ENCODE data around the gene DLG2.

Gene DLG2

GRCh38 chr11:84012171-84012826, 1614.8 kb downstream of the DLG2 start:
- DNase-seq (ENCODE audit: low spot score): no peak

- DNase-seq (ENCODE audit: low spot score): no peak
Measured at GRCh38 chr11:84003181-84003580, 1624.0 kb downstream of the DLG2 start.

GRCh38 chr11:83998921-83999320, 1628.2 kb downstream of the DLG2 start:
- no peak for DNase-seq (ENCODE audit: low spot score)

GRCh38 chr11:83990160-83990733, 1636.9 kb downstream of the DLG2 start:
- no peak for DNase-seq (ENCODE audit: low spot score)

- DNase-seq (ENCODE audit: low spot score): no peak
Measured at GRCh38 chr11:83982825-83983224, 1644.3 kb downstream of the DLG2 start.

- no peak for DNase-seq (ENCODE audit: low spot score)
Measured at GRCh38 chr11:83979593-83979992, 1647.6 kb downstream of the DLG2 start.

- DNase-seq (ENCODE audit: low spot score): no peak
Measured at GRCh38 chr11:83978942-83979341, 1648.2 kb downstream of the DLG2 start.

GRCh38 chr11:83976086-83976485, 1651.1 kb downstream of the DLG2 start:
- DNase-seq (ENCODE audit: low spot score): no peak

- DNase-seq (ENCODE audit: low spot score): no peak
Measured at GRCh38 chr11:83972536-83972935, 1654.6 kb downstream of the DLG2 start.

GRCh38 chr11:83971063-83971462, 1656.1 kb downstream of the DLG2 start:
- DNase-seq (ENCODE audit: low spot score): no peak

- no peak for DNase-seq (ENCODE audit: low spot score)
Measured at GRCh38 chr11:83970061-83970671, 1657.0 kb downstream of the DLG2 start.

- DNase-seq (ENCODE audit: low spot score): no peak
Measured at GRCh38 chr11:83957038-83957900, 1669.9 kb downstream of the DLG2 start.

GRCh38 chr11:83956119-83956697, 1670.9 kb downstream of the DLG2 start:
- no peak for DNase-seq (ENCODE audit: low spot score)

GRCh38 chr11:83954780-83955179, 1672.4 kb downstream of the DLG2 start:
- no peak for DNase-seq (ENCODE audit: low spot score)

GRCh38 chr11:83951521-83951920, 1675.6 kb downstream of the DLG2 start:
- DNase-seq (ENCODE audit: low spot score): no peak

GRCh38 chr11:83948200-83948599, 1678.9 kb downstream of the DLG2 start:
- no peak for DNase-seq (ENCODE audit: low spot score)

- DNase-seq (ENCODE audit: low spot score): no peak
Measured at GRCh38 chr11:83945976-83946375, 1681.2 kb downstream of the DLG2 start.

- DNase-seq (ENCODE audit: low spot score): no peak
Measured at GRCh38 chr11:83941050-83941449, 1686.1 kb downstream of the DLG2 start.

- no peak for DNase-seq (ENCODE audit: low spot score)
Measured at GRCh38 chr11:83938148-83938547, 1689.0 kb downstream of the DLG2 start.

GRCh38 chr11:83933008-83933407, 1694.1 kb downstream of the DLG2 start:
- no peak for DNase-seq (ENCODE audit: low spot score)

- no peak for DNase-seq (ENCODE audit: low spot score)
Measured at GRCh38 chr11:83927422-83927821, 1699.7 kb downstream of the DLG2 start.

- no peak for DNase-seq (ENCODE audit: low spot score)
Measured at GRCh38 chr11:83924795-83925542, 1702.2 kb downstream of the DLG2 start.
